IMR-90 (cell line): ENCODE measurements around the gene KRT5.

Source experiments
- CEBPB ChIP-seq: IDR thresholded peaks from 2 replicates; pipeline ENCODE4 v1.6.1; 2012; ENCODE audit warnings: low read depth, low read length, improper control_type of control experiment
- CTCF ChIP-seq: conservative IDR thresholded peaks from 2 replicates; pipeline ENCODE4 v1.5.1; 2012; ENCODE audit warnings: mild to moderate bottlenecking, low read depth, low read length, improper control_type of control experiment
- ELK1 ChIP-seq: fragments of 150-350 bp; IDR thresholded peaks from 2 replicates; pipeline ENCODE4 v1.6.1; 2016; ENCODE audit warnings: low read depth, mild to moderate bottlenecking, low read length, moderate library complexity, borderline replicate concordance
- MAFK ChIP-seq: IDR thresholded peaks from 2 replicates; pipeline ENCODE4 v1.6.1; 2012; ENCODE audit warnings: low read depth, low read length, improper control_type of control experiment
- MAZ ChIP-seq: IDR thresholded peaks from 2 replicates; pipeline ENCODE4 v1.6.1; 2012; ENCODE audit warnings: low read depth, mild to moderate bottlenecking, low read length, improper control_type of control experiment, moderate library complexity, borderline replicate concordance
- MXI1 ChIP-seq: IDR thresholded peaks from 2 replicates; pipeline ENCODE4 v1.6.1; 2012; ENCODE audit warnings: low read depth, mild to moderate bottlenecking, low read length, moderate library complexity, borderline replicate concordance
- POLR2A ChIP-seq: IDR thresholded peaks from 2 replicates; pipeline ENCODE4 v1.6.1; 2012; ENCODE audit warnings: mild to moderate bottlenecking, low read depth, low read length
- RCOR1 ChIP-seq: IDR thresholded peaks from 2 replicates; pipeline ENCODE4 v1.6.1; 2012; ENCODE audit warnings: mild to moderate bottlenecking, low read length, improper control_type of control experiment; ENCODE audit not compliant: insufficient replicate concordance
- SMC3 ChIP-seq: fragments of 150-350 bp; IDR thresholded peaks from 2 replicates; pipeline ENCODE4 v1.6.1; 2016; ENCODE audit warnings: low read depth, mild to moderate bottlenecking, antibody characterized with exemption, low read length, moderate library complexity

- no peak for TF ChIP-seq CTCF
- TF ChIP-seq MAFK = no peak
- no peak for TF ChIP-seq POLR2A
- no peak for TF ChIP-seq ELK1
- TF ChIP-seq MXI1 = no peak
- no peak for TF ChIP-seq MAZ
- TF ChIP-seq SMC3 = no peak
- no peak for TF ChIP-seq CEBPB
- TF ChIP-seq RCOR1 = no peak
Observed at GRCh38 chr12:52486166-52487105, 33.8 kb downstream of the KRT5 start.
